Measurements from ENCODE around the gene GHRH. TPM values are rescaled to one million over a fixed set of nuclear protein-coding genes. Genes with fewer than 3 reads are reported as not detected.

Gene GHRH
- total RNA-seq, 1 donor from 2014 or later: not detected

DNA sequence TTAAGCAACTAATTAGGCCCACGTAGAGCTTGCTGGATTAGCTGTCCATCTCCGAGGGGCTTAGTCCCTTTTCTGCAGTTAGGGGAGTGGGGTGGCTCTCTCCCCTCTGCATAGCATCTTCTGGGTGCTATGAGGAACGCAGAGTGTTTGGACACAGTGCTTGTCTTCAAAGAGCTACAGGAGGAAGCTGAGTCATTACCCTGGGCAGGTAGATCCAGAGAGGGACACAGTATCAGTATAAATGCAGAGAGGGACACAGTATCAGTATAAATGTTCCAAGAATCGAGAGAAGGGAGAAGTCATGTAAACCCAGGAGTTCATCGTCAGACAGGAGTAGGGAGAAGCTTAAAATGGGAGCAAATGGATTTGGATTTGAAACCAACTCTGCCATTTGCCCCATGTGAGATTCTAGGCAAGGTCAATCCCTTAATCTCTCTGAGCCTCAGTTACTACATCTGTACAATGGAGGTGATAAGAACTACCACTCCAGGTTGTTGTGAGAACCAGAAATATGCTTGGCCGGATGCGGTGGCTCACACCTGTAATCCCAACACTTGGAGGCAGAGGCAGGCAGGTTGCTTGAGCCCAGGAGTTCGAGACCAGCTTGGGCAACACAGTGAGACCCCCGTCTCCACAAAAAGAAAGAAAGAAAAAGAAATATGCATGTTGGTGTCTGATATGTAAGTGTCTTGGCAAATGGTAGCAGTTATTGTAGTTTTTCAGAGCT is 5.5 kb upstream of the GHRH start:
- peaks cover 41% of the 10 kb centered on the region for H3K4me1 Mint-ChIP-seq
- peak overlapping the region; percentile 80 for H3K4me3 Mint-ChIP-seq
- H3K27me3 Mint-ChIP-seq (ENCODE audit: low read depth): no peaks in the 10 kb centered on the region
- no peak for DNase-seq (ENCODE audit: low read depth, low spot score)
- H3K9me3 Mint-ChIP-seq: no peaks in the 10 kb centered on the region
- H3K27ac Mint-ChIP-seq (ENCODE audit: unreplicated experiment): peak overlapping the region; percentile 99
- TF ChIP-seq, protein P1, sequence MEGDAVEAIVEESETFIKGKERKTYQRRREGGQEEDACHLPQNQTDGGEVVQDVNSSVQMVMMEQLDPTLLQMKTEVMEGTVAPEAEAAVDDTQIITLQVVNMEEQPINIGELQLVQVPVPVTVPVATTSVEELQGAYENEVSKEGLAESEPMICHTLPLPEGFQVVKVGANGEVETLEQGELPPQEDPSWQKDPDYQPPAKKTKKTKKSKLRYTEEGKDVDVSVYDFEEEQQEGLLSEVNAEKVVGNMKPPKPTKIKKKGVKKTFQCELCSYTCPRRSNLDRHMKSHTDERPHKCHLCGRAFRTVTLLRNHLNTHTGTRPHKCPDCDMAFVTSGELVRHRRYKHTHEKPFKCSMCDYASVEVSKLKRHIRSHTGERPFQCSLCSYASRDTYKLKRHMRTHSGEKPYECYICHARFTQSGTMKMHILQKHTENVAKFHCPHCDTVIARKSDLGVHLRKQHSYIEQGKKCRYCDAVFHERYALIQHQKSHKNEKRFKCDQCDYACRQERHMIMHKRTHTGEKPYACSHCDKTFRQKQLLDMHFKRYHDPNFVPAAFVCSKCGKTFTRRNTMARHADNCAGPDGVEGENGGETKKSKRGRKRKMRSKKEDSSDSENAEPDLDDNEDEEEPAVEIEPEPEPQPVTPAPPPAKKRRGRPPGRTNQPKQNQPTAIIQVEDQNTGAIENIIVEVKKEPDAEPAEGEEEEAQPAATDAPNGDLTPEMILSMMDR (conservative IDR thresholded peaks at IDR 0.05): no peak
- H3K36me3 Mint-ChIP-seq (ENCODE audit: low read depth): no peaks in the 10 kb centered on the region

DNA sequence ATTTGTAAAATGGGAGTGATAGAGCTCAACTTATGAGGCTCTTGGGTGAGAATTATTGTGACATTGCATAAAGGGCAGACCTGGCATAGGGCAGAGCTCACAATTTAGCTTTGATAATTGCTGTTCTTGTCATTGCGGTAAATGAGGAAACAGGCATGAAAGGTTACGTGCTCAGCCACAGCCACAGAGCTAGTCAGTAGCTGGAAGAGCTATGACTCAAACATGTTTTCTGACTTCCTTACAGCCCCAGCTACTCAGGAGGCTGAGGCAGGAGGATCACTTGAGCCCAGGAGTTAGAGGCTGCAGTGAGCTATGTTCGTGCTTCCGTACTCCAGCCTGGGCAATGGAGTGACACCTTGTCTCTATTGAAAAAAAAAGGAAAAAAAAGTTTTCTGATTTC is 3.5 kb upstream of the GHRH start:
- Mint-ChIP-seq H3K9me3 (no peaks in the 10 kb centered on the region), H3K27ac (ENCODE audit: unreplicated experiment) (no peak overlapping the region), H3K4me1 (peaks cover 49% of the 10 kb centered on the region), H3K27me3 (ENCODE audit: low read depth) (no peaks in the 10 kb centered on the region), H3K36me3 (ENCODE audit: low read depth) (no peaks in the 10 kb centered on the region), H3K4me3 (no peak overlapping the region)
- TF ChIP-seq, protein P1 (conservative IDR thresholded peaks at IDR 0.05): no peak
- DNase-seq (ENCODE audit: low read depth, low spot score): no peak

DNA sequence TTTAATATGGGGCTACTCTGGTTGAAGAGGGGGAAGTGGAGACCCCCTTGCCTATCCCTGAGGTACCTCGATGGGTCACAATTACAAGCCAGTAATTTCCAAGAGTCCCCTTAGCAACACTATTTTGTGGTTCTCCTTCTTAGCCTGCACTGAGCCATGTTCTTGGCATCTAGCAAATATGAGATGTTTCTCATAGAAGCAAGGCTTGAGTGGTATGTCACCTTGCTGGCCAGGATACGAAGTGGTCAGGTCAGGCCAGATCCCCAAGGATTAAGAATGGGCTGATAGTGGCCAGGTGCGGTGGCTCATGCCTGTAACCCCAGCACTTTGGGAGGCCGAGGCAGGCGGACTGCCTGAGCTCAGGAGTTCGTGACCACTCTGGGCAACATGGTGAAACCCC is 2.1 kb upstream of the GHRH start:
- TF ChIP-seq, protein P1 (conservative IDR thresholded peaks at IDR 0.05): no peak
- H3K27ac Mint-ChIP-seq (ENCODE audit: unreplicated experiment): no peak overlapping the region
- peaks cover 54% of the 10 kb centered on the region for H3K4me1 Mint-ChIP-seq
- no peaks in the 10 kb centered on the region for H3K9me3 Mint-ChIP-seq
- H3K36me3 Mint-ChIP-seq (ENCODE audit: low read depth): no peaks in the 10 kb centered on the region
- no peaks in the 10 kb centered on the region for H3K27me3 Mint-ChIP-seq (ENCODE audit: low read depth)
- H3K4me3 Mint-ChIP-seq: no peak overlapping the region
- no peak for DNase-seq (ENCODE audit: low read depth, low spot score)

DNA sequence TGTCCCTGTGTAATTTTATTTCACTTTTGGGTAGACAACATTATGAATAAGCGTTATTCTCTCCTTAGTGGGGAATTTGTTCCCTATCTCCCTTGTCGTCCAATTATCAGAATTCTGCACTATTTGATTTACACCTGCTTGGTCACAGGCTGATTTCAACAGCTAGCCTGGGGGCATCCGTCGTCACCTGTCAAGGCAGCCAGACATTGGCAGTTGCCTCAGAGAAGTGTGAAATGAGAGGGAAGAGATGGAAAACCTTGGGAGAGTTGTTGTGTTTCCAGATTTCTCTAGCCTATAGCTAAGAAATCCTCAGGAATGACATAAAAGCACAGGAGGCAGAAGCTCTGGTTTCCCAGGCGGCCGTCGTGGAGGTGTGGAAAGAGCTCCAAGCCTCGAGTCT is 891 bp upstream of the GHRH start:
- no peak overlapping the region for H3K27ac Mint-ChIP-seq (ENCODE audit: unreplicated experiment)
- H3K36me3 Mint-ChIP-seq (ENCODE audit: low read depth): no peaks in the 10 kb centered on the region
- H3K9me3 Mint-ChIP-seq: no peaks in the 10 kb centered on the region
- no peak overlapping the region for H3K4me3 Mint-ChIP-seq
- H3K4me1 Mint-ChIP-seq: peaks cover 46% of the 10 kb centered on the region
- H3K27me3 Mint-ChIP-seq (ENCODE audit: low read depth): no peaks in the 10 kb centered on the region
- DNase-seq (ENCODE audit: low read depth, low spot score): no peak
- TF ChIP-seq, protein P1 (conservative IDR thresholded peaks at IDR 0.05): no peak

DNA sequence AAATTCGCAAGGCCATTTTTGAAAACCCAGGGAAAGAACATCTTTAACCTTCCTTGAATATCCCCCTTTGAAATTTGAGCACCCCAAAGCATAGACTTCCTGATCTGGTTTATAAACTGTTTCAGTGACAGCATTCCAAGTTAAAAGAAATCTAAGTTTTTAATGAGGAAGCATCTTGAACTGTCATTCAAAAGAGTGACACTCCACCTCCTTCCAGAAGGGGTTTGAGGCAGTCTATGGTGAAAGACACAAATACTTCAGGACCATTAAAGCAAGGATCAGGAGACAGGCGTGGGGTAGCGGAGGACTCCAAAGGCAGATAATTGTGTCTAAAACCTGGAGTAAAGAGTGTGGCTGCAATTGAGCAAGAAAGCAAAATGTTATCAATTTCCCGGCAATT is 691 bp downstream of the GHRH start:
- H3K4me3 Mint-ChIP-seq: peak overlapping the region; percentile 35

More for the DNA sequence above, 691 bp downstream of the GHRH start:
- Mint-ChIP-seq H3K27me3 (ENCODE audit: low read depth) (no peaks in the 10 kb centered on the region), H3K9me3 (no peaks in the 10 kb centered on the region), H3K4me1 (peaks cover 31% of the 10 kb centered on the region), H3K27ac (ENCODE audit: unreplicated experiment) (peak overlapping the region; percentile 14), H3K36me3 (ENCODE audit: low read depth) (no peaks in the 10 kb centered on the region)
- TF ChIP-seq, protein P1 (conservative IDR thresholded peaks at IDR 0.05): no peak
- no peak for DNase-seq (ENCODE audit: low read depth, low spot score)

Data from neural crest cell (in vitro differentiated cells).